T-helper 1 cell treated with Interleukin-12 subunit alpha and Interleukin-12 subunit beta and Interleukin-4 antibody, amounts not matched to agents 30 μg/mL and 1 μg/mL, for 36 hours (primary cell): ENCODE measurements around the gene ACVR1C.
"Not testable (repeated sequence)": the region's sequence is repeated elsewhere in the genome, so short reads cannot be mapped to it uniquely, and the experiment has no call there.

Source experiments
- H3K27ac Mint-ChIP-seq: one replicate; pipeline ENCODE4 v1.8.0; 2021; ENCODE audit warnings: mild to moderate bottlenecking, mixed read lengths
- H3K27me3 Mint-ChIP-seq: one replicate; pipeline ENCODE4 v1.8.0; 2021; ENCODE audit warnings: low read depth, mixed read lengths
- H3K36me3 Mint-ChIP-seq: one replicate; pipeline ENCODE4 v1.8.0; 2021; ENCODE audit warnings: low read depth, mixed read lengths
- H3K4me1 Mint-ChIP-seq: one replicate; pipeline ENCODE4 v1.8.0; 2021; ENCODE audit warnings: low read depth, mixed read lengths
- H3K4me3 Mint-ChIP-seq: one replicate; pipeline ENCODE4 v1.8.0; 2021; ENCODE audit warnings: mild to moderate bottlenecking, moderate library complexity, mixed read lengths
- H3K9me3 Mint-ChIP-seq: one replicate; pipeline ENCODE4 v1.8.0; 2021; ENCODE audit warnings: mixed read lengths

ACVR1C gene

DNA sequence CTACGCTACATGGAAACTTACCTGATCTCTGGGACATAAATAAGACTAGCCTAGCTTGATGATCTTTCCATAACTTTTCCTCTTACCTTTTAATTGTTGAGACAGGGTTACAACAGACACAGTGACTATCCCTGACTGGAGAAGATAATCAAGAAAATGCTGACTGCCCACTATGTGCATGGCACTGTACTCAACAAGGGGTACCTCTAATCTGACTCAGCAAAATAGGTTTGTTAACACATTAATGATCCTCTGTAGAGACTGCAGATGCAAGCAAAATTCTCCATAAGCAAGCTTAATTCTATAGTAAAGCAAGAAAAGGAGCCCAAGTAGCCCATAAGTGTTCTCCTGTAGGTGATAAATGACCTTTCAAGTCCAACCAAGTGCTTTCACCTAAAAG lies 25.5 kb downstream of the ACVR1C start:
- Mint-ChIP-seq H3K4me3 (no peak overlapping the region), H3K27me3 (peaks cover 56% of the 10 kb centered on the region), H3K4me1 (no peaks in the 10 kb centered on the region), H3K36me3 (no peaks in the 10 kb centered on the region), H3K27ac (no peak overlapping the region), H3K9me3 (no peaks in the 10 kb centered on the region)

DNA sequence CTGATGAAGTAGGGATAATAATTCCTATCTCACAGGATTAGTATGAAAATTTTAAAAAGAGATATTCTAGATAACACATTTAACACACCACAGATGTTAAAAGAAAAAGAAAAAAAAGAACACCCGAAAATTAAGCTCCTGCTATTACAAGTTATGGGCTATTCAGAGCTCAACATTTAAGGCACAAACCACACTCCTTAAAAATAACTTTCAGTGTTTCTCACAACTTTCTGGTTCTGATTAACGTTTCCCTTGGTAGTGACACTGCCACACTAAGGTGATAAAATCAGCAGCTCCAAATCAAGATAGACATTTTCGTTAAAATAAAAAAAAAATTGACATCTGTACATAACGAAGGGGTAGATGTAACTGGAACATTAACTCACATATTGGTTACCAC lies 26.9 kb downstream of the ACVR1C start:
- Mint-ChIP-seq H3K36me3 (no peaks in the 10 kb centered on the region), H3K27me3 (peaks cover 46% of the 10 kb centered on the region), H3K4me1 (peaks cover 4% of the 10 kb centered on the region), H3K9me3 (no peaks in the 10 kb centered on the region), H3K4me3 (no peak overlapping the region), H3K27ac (no peak overlapping the region)

DNA sequence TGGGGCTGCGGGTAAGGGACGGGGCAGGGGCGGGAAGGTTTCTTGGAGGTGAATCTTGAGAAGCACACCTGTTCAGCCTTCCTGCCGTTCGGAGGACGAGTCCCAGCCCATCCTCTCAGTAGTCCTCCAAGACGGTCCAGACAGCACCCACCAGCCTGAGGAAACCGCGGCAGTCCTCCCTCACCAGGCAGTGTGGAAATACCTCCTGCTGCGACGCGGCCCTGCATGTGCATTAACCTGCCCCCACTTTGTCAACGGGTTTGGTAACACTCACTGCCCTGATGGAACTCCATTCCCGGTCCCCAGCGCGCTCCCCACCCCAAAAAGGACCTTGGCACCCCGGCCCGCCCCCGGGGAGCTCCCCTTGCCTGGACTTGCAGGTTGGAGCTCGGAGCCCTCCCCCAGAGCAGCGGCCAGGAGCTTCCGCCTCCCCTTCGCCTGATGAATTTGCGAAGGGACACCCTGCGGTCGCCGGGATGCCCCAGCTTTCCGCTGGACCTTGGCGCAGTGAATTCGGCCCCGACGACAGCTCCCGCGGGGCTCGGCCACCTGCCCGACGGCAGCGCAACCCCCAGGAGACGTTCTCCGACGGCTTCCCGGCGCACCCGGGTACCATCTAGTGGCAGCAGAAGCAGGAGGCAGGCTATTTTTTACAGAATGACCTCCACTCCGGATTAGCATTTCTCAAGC lies 31.5 kb downstream of the ACVR1C start:
- no peaks in the 10 kb centered on the region for H3K9me3 Mint-ChIP-seq
- H3K4me1 Mint-ChIP-seq, result peaks cover 11% of the 10 kb centered on the region
- H3K36me3 Mint-ChIP-seq, result no peaks in the 10 kb centered on the region
- H3K4me3 Mint-ChIP-seq, result peak overlapping the region; percentile 58
- peaks cover 22% of the 10 kb centered on the region for H3K27me3 Mint-ChIP-seq
- H3K27ac Mint-ChIP-seq, result no peak overlapping the region

DNA sequence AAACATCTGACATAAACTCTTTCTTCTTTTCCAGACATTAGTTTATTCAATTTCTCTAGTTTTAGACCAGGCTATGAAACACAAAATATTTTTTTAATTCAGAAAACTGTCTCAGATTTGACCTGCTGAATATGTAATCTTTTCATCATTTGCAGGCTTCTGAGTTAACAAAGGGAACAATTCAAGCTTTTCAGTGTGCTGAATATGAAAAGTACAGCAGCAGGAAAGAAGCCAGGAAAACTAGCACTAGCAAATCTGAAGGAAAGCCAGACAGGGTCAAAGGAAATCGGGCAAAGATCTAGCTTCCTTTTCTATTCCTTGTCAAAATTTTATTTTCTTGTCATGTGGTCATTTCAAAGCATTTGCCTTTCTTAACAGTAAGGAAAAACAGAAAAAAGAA lies 35.3 kb downstream of the ACVR1C start:
- no peaks in the 10 kb centered on the region for H3K9me3 Mint-ChIP-seq
- H3K27me3 Mint-ChIP-seq, result peaks cover 25% of the 10 kb centered on the region
- H3K27ac Mint-ChIP-seq, result no peak overlapping the region
- H3K36me3 Mint-ChIP-seq, result no peaks in the 10 kb centered on the region
- peaks cover 11% of the 10 kb centered on the region for H3K4me1 Mint-ChIP-seq
- H3K4me3 Mint-ChIP-seq, result no peak overlapping the region

DNA sequence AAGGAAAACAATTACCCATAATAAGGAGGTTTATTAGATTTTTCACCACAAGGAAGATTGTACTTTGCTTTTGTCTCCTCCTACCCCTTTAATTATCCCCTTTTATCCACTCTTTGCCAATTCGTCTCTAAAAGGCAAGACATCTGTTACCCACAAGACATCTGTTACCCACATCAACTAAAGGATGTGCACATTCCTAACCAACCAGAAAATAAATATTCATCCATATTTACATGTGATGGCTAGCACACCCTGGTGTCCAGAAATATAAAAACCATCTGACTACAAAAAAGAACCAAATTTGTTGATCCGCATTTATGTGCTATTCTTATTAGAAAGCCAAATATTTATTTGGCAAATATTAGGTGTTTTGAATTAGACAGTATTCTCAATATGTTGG lies 35.7 kb downstream of the ACVR1C start:
- H3K36me3 Mint-ChIP-seq, result no peaks in the 10 kb centered on the region
- H3K27me3 Mint-ChIP-seq, result peaks cover 25% of the 10 kb centered on the region
- H3K4me1 Mint-ChIP-seq, result peaks cover 11% of the 10 kb centered on the region
- H3K27ac Mint-ChIP-seq, result no peak overlapping the region
- no peaks in the 10 kb centered on the region for H3K9me3 Mint-ChIP-seq
- no peak overlapping the region for H3K4me3 Mint-ChIP-seq

DNA sequence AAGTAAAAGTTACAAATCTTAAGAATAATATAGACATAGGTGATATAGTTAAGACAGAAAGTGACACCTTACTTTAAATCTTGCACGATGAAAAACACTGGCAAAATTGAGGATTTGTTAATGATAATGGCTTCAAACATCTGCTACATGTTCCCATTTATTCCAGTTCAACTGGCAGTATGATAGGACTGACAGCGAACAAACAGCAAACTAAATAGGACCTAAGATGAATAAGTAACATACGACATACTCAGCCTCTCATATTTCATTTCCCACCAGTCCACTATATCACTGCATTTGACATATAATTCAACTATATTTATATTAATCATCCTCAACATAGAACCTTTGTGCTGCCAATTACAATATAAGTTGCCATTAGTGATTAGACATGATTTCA lies 36.3 kb downstream of the ACVR1C start:
- Mint-ChIP-seq H3K36me3 (no peaks in the 10 kb centered on the region), H3K4me3 (no peak overlapping the region), H3K27ac (no peak overlapping the region), H3K27me3 (peaks cover 25% of the 10 kb centered on the region), H3K4me1 (peaks cover 7% of the 10 kb centered on the region), H3K9me3 (no peaks in the 10 kb centered on the region)

DNA sequence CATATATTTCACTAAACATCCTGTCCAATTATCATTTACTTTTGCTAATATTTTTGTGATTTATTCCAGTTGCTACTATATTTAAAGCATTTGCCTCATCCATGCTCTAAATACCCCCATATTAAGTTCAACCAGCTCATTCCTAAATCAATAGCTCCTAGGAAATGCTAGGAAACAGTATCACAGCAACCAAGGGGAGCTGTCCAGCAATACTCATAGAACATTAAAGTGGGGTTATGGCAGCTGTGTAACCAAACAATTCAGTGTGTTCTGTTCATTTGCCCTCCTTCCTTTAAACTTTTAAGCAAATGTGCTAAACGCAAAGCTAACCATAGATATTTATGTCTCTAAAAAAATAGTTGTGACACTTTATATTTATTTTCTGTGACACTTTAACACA lies 41.1 kb downstream of the ACVR1C start:
- H3K36me3 Mint-ChIP-seq, result no peaks in the 10 kb centered on the region
- H3K27ac Mint-ChIP-seq, result no peak overlapping the region
- no peaks in the 10 kb centered on the region for H3K4me1 Mint-ChIP-seq
- H3K9me3 Mint-ChIP-seq, result no peaks in the 10 kb centered on the region
- H3K27me3 Mint-ChIP-seq, result peaks cover 19% of the 10 kb centered on the region
- H3K4me3 Mint-ChIP-seq, result no peak overlapping the region

DNA sequence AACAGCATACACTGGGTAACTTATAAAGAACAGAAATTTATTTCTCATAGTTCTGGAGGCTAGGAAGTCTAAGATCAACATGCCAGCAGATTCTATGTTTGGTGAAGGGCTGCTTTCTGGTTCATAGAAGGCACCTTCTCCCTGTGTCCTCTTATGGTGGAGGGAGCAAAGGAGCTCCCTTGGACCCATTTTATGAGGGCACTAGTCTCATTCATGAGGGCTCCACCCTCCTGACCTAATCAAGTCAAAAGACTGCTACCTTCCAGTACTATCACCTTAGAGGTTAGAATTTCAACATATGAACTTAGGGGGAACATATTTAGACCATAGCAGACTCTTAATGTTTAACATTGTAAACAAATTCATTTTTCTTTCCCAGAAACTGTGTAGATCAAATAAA lies 54.5 kb downstream of the ACVR1C start:
- Mint-ChIP-seq H3K36me3 (no peaks in the 10 kb centered on the region), H3K4me1 (no peaks in the 10 kb centered on the region), H3K27ac (no peak overlapping the region), H3K4me3 (no peak overlapping the region), H3K9me3 (no peaks in the 10 kb centered on the region), H3K27me3 (peaks cover 6% of the 10 kb centered on the region)

DNA sequence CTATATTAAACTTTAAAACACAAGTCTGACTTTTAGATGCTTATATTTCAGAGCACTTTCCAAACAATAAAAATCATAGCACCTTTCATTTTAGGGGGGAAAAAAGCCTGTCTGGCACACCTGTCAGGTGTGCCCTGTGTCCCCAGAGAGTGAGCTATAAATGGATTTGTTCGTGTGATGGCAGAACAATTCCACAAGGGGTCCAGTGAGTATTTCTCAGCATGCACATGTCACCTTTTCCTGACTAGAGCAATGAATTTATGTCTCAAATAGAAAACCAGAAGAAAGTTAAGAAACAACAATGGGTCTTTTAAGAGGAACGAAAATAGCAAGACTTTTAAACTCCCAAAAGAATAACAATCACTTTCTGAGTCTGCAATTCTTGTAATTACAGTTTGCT lies 55.9 kb downstream of the ACVR1C start:
- H3K4me3 Mint-ChIP-seq, result no peak overlapping the region
- H3K4me1 Mint-ChIP-seq, result no peaks in the 10 kb centered on the region
- H3K27me3 Mint-ChIP-seq, result peaks cover 2% of the 10 kb centered on the region
- no peak overlapping the region for H3K27ac Mint-ChIP-seq
- no peaks in the 10 kb centered on the region for H3K9me3 Mint-ChIP-seq
- H3K36me3 Mint-ChIP-seq, result no peaks in the 10 kb centered on the region

DNA sequence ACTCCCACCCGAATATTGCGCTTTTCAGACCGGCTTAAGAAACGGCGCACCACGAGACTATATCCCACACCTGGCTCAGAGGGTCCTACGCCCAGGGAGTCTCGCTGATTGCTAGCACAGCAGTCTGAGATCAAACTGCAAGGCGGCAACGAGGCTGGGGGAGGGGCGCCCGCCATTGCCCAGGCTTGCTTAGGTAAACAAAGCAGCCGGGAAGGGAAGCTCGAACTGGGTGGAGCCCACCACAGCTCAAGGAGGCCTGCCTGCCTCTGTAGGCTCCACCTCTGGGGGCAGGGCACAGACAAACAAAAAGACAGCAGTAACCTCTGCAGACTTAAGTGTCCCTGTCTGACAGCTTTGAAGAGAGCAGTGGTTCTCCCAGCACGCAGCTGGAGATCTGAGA lies 62.0 kb downstream of the ACVR1C start:
- H3K27ac Mint-ChIP-seq, H3K9me3 Mint-ChIP-seq, H3K4me1 Mint-ChIP-seq, H3K27me3 Mint-ChIP-seq, H3K4me3 Mint-ChIP-seq, H3K36me3 Mint-ChIP-seq: not testable (repeated sequence)

DNA sequence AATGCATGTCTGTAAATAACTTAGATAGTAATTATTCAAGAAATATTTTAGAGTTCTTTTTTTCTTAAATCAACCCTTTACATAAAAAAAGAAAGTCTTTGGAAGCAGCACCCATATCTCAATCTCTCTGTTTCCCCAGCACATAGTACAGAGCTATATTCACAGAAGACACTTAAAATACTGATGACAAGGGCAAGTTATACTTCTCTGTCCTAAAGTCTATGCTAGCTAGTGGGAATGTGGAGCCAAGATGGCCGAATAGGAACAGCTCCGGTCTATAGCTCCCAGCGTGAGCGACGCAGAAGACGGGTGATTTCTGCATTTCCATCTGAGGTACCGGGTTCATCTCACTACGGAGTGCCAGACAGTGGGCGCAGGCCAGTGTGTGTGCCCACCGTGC lies 62.6 kb downstream of the ACVR1C start:
- H3K4me1 Mint-ChIP-seq, H3K9me3 Mint-ChIP-seq, H3K36me3 Mint-ChIP-seq, H3K4me3 Mint-ChIP-seq, H3K27me3 Mint-ChIP-seq, H3K27ac Mint-ChIP-seq: not testable (repeated sequence)

DNA sequence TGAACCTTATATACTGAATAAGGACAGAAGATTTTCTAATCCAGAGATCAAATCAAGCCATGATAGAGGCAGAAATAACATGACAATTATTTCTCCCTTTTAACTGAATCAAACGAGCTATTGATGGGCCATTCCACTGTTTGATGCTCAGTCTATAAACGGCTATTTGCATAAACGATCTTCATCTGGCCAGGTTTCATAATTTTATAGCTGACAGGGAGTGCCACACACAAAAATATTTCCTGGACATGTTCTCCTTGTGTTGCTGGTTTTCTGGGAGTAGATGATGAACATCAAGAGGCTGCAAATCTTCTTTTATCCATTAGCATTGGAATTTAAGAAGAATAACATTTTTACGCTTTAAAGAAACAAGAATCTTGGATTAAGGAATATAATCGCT lies 63.1 kb downstream of the ACVR1C start:
- Mint-ChIP-seq H3K4me1 (peaks cover 2% of the 10 kb centered on the region), H3K9me3 (peaks cover 3% of the 10 kb centered on the region)

DNA sequence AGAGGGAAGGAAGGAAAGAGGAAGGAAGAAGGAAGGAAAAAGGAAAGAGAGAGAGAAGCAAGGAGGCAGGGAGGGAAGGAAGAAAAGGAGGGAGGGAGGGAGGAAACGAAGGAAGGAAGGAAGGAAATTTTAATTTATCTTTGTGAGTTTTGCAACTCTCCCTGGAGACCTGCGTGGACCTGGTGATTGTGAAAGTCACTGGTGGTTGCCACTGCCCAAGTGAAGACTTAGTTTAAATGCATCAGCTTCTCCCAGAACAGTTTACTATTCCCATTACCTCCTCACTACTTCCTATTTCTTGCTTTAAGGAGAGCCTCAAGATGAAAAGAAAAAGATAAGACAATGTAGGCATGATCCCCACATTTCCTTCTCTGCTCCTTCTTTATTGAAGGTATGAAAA lies 68.8 kb downstream of the ACVR1C start:
- peaks cover 12% of the 10 kb centered on the region for H3K4me1 Mint-ChIP-seq
- no peaks in the 10 kb centered on the region for H3K27me3 Mint-ChIP-seq
- H3K27ac Mint-ChIP-seq, result no peak overlapping the region
- H3K9me3 Mint-ChIP-seq, result peaks cover 8% of the 10 kb centered on the region
- no peak overlapping the region for H3K4me3 Mint-ChIP-seq
- H3K36me3 Mint-ChIP-seq, result no peaks in the 10 kb centered on the region

More for the DNA sequence above, 63.1 kb downstream of the ACVR1C start:
- no peaks in the 10 kb centered on the region for H3K27me3 Mint-ChIP-seq
- no peak overlapping the region for H3K27ac Mint-ChIP-seq
- H3K36me3 Mint-ChIP-seq, result no peaks in the 10 kb centered on the region
- H3K4me3 Mint-ChIP-seq, result no peak overlapping the region

DNA sequence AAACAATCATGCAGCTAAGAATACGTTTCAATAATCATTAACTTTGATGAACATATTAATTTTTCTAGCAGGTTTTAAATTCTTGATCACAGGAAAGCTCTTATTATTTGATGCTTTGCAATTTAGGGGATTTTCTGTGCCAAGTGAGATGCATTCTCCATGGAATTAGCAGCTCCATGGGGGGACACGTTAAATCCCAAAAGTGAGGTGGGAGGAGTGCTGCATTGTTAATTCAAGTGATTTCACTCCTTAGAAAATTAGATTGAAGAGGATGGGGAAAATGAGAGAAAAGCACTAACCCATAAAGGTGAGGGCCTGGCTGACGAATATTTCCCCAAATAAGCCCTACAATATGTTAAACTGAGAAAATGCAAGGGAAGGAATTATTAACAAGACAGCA lies 69.2 kb downstream of the ACVR1C start:
- H3K36me3 Mint-ChIP-seq, result no peaks in the 10 kb centered on the region
- no peak overlapping the region for H3K27ac Mint-ChIP-seq
- H3K9me3 Mint-ChIP-seq, result peaks cover 8% of the 10 kb centered on the region
- H3K27me3 Mint-ChIP-seq, result no peaks in the 10 kb centered on the region
- H3K4me1 Mint-ChIP-seq, result peaks cover 12% of the 10 kb centered on the region
- no peak overlapping the region for H3K4me3 Mint-ChIP-seq

DNA sequence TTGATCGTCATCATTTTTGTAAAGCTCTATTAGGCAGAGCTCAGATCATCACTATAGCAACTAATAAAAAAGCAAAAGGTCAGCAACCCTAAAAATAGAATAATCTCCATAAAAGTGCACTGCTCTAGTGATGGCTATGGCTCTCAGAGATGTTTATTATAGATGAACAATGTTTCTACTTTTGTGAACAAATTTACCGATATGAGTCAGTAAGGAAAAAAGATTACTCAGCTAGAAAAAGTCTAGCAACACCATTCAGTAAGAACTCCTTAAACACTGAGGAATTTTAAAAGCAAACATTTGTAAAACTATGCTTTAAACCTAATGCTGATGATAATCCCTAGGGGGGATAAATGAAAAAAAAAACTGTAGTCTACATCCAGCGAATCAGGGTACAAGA lies 69.6 kb downstream of the ACVR1C start:
- Mint-ChIP-seq H3K4me1 (peaks cover 12% of the 10 kb centered on the region), H3K27me3 (no peaks in the 10 kb centered on the region), H3K4me3 (no peak overlapping the region), H3K27ac (no peak overlapping the region), H3K36me3 (no peaks in the 10 kb centered on the region), H3K9me3 (peaks cover 8% of the 10 kb centered on the region)

DNA sequence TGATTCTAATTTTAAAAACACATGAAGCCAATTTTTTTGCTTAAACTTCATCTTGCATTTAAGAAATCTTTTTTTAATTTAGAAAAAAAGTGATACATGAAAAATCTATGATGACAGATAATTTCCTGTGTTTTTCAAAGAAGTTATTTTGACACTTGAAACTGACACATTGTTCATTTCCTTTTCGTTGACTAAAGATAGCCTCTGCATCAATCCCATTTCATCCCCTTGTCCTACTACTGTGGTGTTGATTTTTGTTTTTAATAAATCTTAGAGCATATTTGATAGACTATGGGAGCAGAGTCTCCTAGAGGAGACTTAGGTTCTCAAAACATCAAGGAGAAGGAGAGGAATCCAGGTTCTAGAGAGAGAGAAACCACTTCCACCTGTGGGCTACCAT lies 70.9 kb downstream of the ACVR1C start:
- Mint-ChIP-seq H3K36me3 (no peaks in the 10 kb centered on the region), H3K27ac (no peak overlapping the region), H3K9me3 (peaks cover 8% of the 10 kb centered on the region), H3K4me1 (peaks cover 12% of the 10 kb centered on the region), H3K27me3 (no peaks in the 10 kb centered on the region), H3K4me3 (no peak overlapping the region)
